H9 (cell line): ENCODE data around the gene HASPIN. TPM values are rescaled to one million over a fixed set of nuclear protein-coding genes. Genes with fewer than 3 reads are reported as not detected.

ENCODE experiments used
- DNase-seq: peaks from one replicate; pipeline ENCODE4 v3.0.0-alpha.2; 2017
- H2AFZ ChIP-seq: one replicate; pipeline ENCODE4 v1.6.1; 2013; ENCODE audit warnings: mild to moderate bottlenecking, low read length, control low read depth, moderate library complexity
- H2AK5ac ChIP-seq: 2 replicates; pipeline ENCODE4 v1.6.1; 2013; ENCODE audit warnings: low read length, control low read depth, mixed read lengths; ENCODE audit not compliant: insufficient read length
- H2BK120ac ChIP-seq: one replicate; pipeline ENCODE4 v1.6.1; 2013; ENCODE audit warnings: low read depth, mild to moderate bottlenecking, low read length, control low read depth, inconsistent platforms; ENCODE audit not compliant: poor library complexity, severe bottlenecking
- H2BK12ac ChIP-seq: 2 replicates; pipeline ENCODE4 v1.6.1; 2013; ENCODE audit warnings: low read length, control low read depth, mixed read lengths, low read depth; ENCODE audit not compliant: insufficient read length
- H2BK15ac ChIP-seq: 2 replicates; pipeline ENCODE4 v1.6.1; 2013; ENCODE audit warnings: low read depth, low read length, control low read depth
- H2BK20ac ChIP-seq: one replicate; pipeline ENCODE4 v1.6.1; 2013; ENCODE audit warnings: low read depth, mild to moderate bottlenecking, low read length, control low read depth, inconsistent platforms; ENCODE audit not compliant: poor library complexity, severe bottlenecking
- H2BK5ac ChIP-seq: 2 replicates; pipeline ENCODE4 v1.6.1; 2013; ENCODE audit warnings: low read length, control low read depth, mixed read lengths; ENCODE audit not compliant: insufficient read length
- H3K14ac ChIP-seq: 2 replicates; pipeline ENCODE4 v1.6.1; 2013; ENCODE audit warnings: low read length, control low read depth; ENCODE audit not compliant: insufficient read depth
- H3K18ac ChIP-seq: 2 replicates; pipeline ENCODE4 v1.6.1; 2013; ENCODE audit warnings: low read depth, mild to moderate bottlenecking, mixed read lengths, low read length, control low read depth; ENCODE audit not compliant: insufficient read length
- H3K23ac ChIP-seq: 2 replicates; pipeline ENCODE4 v1.6.1; 2013; ENCODE audit warnings: low read length, control low read depth, mixed read lengths, low read depth; ENCODE audit not compliant: insufficient read length
- H3K23me2 ChIP-seq: 2 replicates; pipeline ENCODE4 v1.6.1; 2013; ENCODE audit warnings: low read depth, mild to moderate bottlenecking, mixed read lengths, low read length, control low read depth; ENCODE audit not compliant: insufficient read length, poor library complexity, severe bottlenecking
- H3K27ac ChIP-seq: 2 replicates; pipeline ENCODE4 v1.5.1; 2013; ENCODE audit warnings: low read length, control low read depth, mixed read lengths, low read depth; ENCODE audit not compliant: insufficient read length
- H3K27me3 ChIP-seq: 2 replicates; pipeline ENCODE4 v1.6.1; 2013; ENCODE audit warnings: low read length, control low read depth, inconsistent platforms; ENCODE audit not compliant: insufficient read depth
- H3K4ac ChIP-seq: 2 replicates; pipeline ENCODE4 v1.6.1; 2013; ENCODE audit warnings: low read depth, mild to moderate bottlenecking, control low read depth, inconsistent platforms, low read length, moderate library complexity
- H3K4me1 ChIP-seq: 2 replicates; pipeline ENCODE4 v1.6.1; 2013; ENCODE audit warnings: low read length, control low read depth, inconsistent platforms; ENCODE audit not compliant: insufficient read depth
- H3K4me2 ChIP-seq: 2 replicates; pipeline ENCODE4 v1.6.1; 2013; ENCODE audit warnings: low read length, control low read depth, mixed read lengths; ENCODE audit not compliant: insufficient read length, insufficient read depth
- H3K56ac ChIP-seq: 2 replicates; pipeline ENCODE4 v1.6.1; 2013; ENCODE audit warnings: low read depth, mild to moderate bottlenecking, mixed read lengths, low read length, control low read depth; ENCODE audit not compliant: insufficient read length
- H3K79me1 ChIP-seq: 2 replicates; pipeline ENCODE4 v1.6.1; 2013; ENCODE audit warnings: low read depth, mild to moderate bottlenecking, moderate library complexity, low read length, control low read depth, inconsistent platforms; ENCODE audit not compliant: insufficient read depth, poor library complexity, severe bottlenecking
- H3K79me2 ChIP-seq: 2 replicates; pipeline ENCODE4 v1.6.1; 2013; ENCODE audit warnings: low read length, control low read depth, inconsistent platforms; ENCODE audit not compliant: insufficient read depth
- H3K9ac ChIP-seq: 2 replicates; pipeline ENCODE4 v1.6.1; 2013; ENCODE audit warnings: low read length, control low read depth, mixed read lengths; ENCODE audit not compliant: insufficient read length; ENCODE audit errors: extremely low read depth
- H3K9me3 ChIP-seq: one replicate; pipeline ENCODE4 v1.6.1; 2013; ENCODE audit warnings: low read depth, low read length, inconsistent platforms; ENCODE audit not compliant: control insufficient read depth
- H3T11ph ChIP-seq: one replicate; pipeline ENCODE4 v1.6.1; 2013; ENCODE audit warnings: mild to moderate bottlenecking, low read length, control low read depth, inconsistent platforms
- H4K20me1 ChIP-seq: one replicate; pipeline ENCODE4 v1.6.1; 2013; ENCODE audit not compliant: control insufficient read depth, insufficient read length, insufficient read depth
- H4K5ac ChIP-seq: 2 replicates; pipeline ENCODE4 v1.6.1; 2013; ENCODE audit warnings: low read depth, mild to moderate bottlenecking, mixed read lengths, low read length, control low read depth; ENCODE audit not compliant: insufficient read length
- H4K8ac ChIP-seq: replicated peaks from 2 replicates; pipeline ENCODE4 v1.6.1; 2013; ENCODE audit warnings: low read length, control low read depth, mixed read lengths, low read depth; ENCODE audit not compliant: insufficient read length
- H4K91ac ChIP-seq: 2 replicates; pipeline ENCODE4 v1.6.1; 2013; ENCODE audit warnings: low read depth, mild to moderate bottlenecking, moderate library complexity, mixed read lengths, low read length, control low read depth; ENCODE audit not compliant: insufficient read length
- H3K27ac Mint-ChIP-seq, 3 experiments: 2 replicates in 2 of 3; 3 replicates in 1 of 3; pipeline ENCODE4 v1.8.0; 2020 to 2021; ENCODE audit warnings: mixed read lengths in 3 of 3, mild to moderate bottlenecking in 1 of 3, moderate library complexity in 1 of 3
- H3K27me3 Mint-ChIP-seq: 2 replicates; pipeline ENCODE4 v1.8.0; 2021; ENCODE audit warnings: low read depth, mild to moderate bottlenecking, moderate library complexity, mixed read lengths
- H3K36me3 Mint-ChIP-seq, 3 experiments: 2 replicates in 2 of 3; 3 replicates in 1 of 3; pipeline ENCODE4 v1.8.0; 2020 to 2021; ENCODE audit warnings: low read depth in 3 of 3, mixed read lengths in 3 of 3; ENCODE audit not compliant: insufficient read depth in 1 of 3
- H3K4me1 Mint-ChIP-seq, 2 experiments: 2 replicates each; pipeline ENCODE4 v1.8.0; 2020; ENCODE audit warnings: mixed read lengths in 2 of 2
- H3K4me3 Mint-ChIP-seq, 2 experiments: 2 replicates in 1 of 2; 3 replicates in 1 of 2; pipeline ENCODE4 v1.8.0; 2020 to 2021; ENCODE audit warnings: mild to moderate bottlenecking in 2 of 2, mixed read lengths in 2 of 2, moderate library complexity in 1 of 2
- H3K9me3 Mint-ChIP-seq, 2 experiments: 2 replicates in 1 of 2; 3 replicates in 1 of 2; pipeline ENCODE4 v1.8.0; 2020; ENCODE audit warnings: mild to moderate bottlenecking in 2 of 2, mixed read lengths in 2 of 2, moderate library complexity in 1 of 2
- WGBS: extraction: QIAGEN DNeasy Blood & Tissue Kit; methylation state at CpG from one replicate; pipeline ENCODE4 v1.1.7; 2013; ENCODE audit warnings: missing lambda C conversion rate, low lambda C conversion rate, mixed read lengths; ENCODE audit not compliant: insufficient read length; ENCODE audit errors: extremely low coverage; 5-methylcytosine and 5-hydroxymethylcytosine counted together
- total RNA-seq: library from RNA; stranded (reverse); gene quantifications from 2 replicates; pipeline ENCODE4 v1.2.1, GENCODE V29; 2021
- TF ChIP-seq, protein P1 (sequence below): fragments of 200-600 bp; sonication (generic); conservative IDR thresholded peaks from 3 replicates; pipeline ENCODE4 v1.8.0; 2021; ENCODE audit warnings: antibody characterized with exemption, mild to moderate bottlenecking

HASPIN gene
- total RNA-seq, 1 experiment from 2014 or later = 26.6 TPM

DNA sequence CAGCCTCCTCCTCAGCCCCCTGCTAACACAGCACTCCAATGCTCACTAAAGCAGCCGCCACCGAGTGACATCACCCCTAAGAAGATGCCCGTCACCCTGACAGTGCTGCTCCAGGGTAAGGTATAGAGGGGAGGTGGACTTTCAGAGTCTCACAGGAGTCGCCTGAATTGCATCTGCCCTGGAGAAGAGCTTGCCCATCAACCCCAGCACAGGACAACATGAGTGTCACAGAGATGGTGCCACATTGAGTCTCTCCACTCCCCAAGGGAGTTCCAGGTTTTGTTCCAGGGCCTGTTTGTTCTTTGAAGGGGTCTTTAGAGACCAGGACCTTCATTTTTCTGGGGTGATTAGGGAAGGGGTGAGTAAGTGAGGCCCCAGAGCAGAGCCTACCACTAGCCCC is 25.6 kb upstream of the HASPIN start:
- H3K27ac ChIP-seq = no peak overlapping the region
- H3K4me1 Mint-ChIP-seq = peaks cover 5 to 16% of the 10 kb centered on the region in 2 experiments
- peaks cover 4% of the 10 kb centered on the region for H3K23me2 ChIP-seq
- no peak overlapping the region for H3K18ac ChIP-seq
- H3K27me3 Mint-ChIP-seq = peaks cover 46% of the 10 kb centered on the region
- WGBS = no CpG with 5 or more reads among the region's 4 CpGs
- no peak overlapping the region for H4K91ac ChIP-seq
- no peak overlapping the region for H2BK5ac ChIP-seq
- H3K4me3 Mint-ChIP-seq = no peak overlapping the region
- H3K36me3 Mint-ChIP-seq = peaks cover 2 to 9% (median 4%) of the 10 kb centered on the region in 3 experiments; a peak in 4 of 7 replicates
- H3T11ph ChIP-seq = no peak overlapping the region
- no peak overlapping the region for H2BK12ac ChIP-seq
- no peak overlapping the region for H2BK120ac ChIP-seq
- no peak overlapping the region for H3K27ac Mint-ChIP-seq
- no peak overlapping the region for H3K9ac ChIP-seq
- H2BK20ac ChIP-seq = no peak overlapping the region
- H3K79me1 ChIP-seq = no peaks in the 10 kb centered on the region
- H3K4ac ChIP-seq = no peak overlapping the region
- peaks cover 0 to 3% of the 10 kb centered on the region in 2 experiments; a peak in 2 of 5 replicates for H3K9me3 Mint-ChIP-seq
- no peak overlapping the region for H3K23ac ChIP-seq
- no peak overlapping the region for H3K14ac ChIP-seq
- no peak overlapping the region for H4K8ac ChIP-seq
- H3K56ac ChIP-seq = no peak overlapping the region
- no peaks in the 10 kb centered on the region for H3K79me2 ChIP-seq
- no peak overlapping the region for H2BK15ac ChIP-seq
- no peaks in the 10 kb centered on the region for H3K9me3 ChIP-seq
- no peak overlapping the region for H2AK5ac ChIP-seq
- no peak overlapping the region for H3K4me2 ChIP-seq
- H2AFZ ChIP-seq = no peak overlapping the region
- no peak overlapping the region for H4K5ac ChIP-seq
- no peak for DNase-seq
- H3K27me3 ChIP-seq = no peaks in the 10 kb centered on the region
- H3K4me1 ChIP-seq = no peaks in the 10 kb centered on the region
- TF ChIP-seq, protein P1, sequence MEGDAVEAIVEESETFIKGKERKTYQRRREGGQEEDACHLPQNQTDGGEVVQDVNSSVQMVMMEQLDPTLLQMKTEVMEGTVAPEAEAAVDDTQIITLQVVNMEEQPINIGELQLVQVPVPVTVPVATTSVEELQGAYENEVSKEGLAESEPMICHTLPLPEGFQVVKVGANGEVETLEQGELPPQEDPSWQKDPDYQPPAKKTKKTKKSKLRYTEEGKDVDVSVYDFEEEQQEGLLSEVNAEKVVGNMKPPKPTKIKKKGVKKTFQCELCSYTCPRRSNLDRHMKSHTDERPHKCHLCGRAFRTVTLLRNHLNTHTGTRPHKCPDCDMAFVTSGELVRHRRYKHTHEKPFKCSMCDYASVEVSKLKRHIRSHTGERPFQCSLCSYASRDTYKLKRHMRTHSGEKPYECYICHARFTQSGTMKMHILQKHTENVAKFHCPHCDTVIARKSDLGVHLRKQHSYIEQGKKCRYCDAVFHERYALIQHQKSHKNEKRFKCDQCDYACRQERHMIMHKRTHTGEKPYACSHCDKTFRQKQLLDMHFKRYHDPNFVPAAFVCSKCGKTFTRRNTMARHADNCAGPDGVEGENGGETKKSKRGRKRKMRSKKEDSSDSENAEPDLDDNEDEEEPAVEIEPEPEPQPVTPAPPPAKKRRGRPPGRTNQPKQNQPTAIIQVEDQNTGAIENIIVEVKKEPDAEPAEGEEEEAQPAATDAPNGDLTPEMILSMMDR = no peak
- no peaks in the 10 kb centered on the region for H4K20me1 ChIP-seq
